Urothelium cell line (cell line): ENCODE results near the gene PODN.
A peak's percentile ranks its signal among the peaks of the same experiment; 100 is the strongest.

Experiments used
- DNase-seq: peaks from one replicate; pipeline ENCODE4 v3.0.0; 2011; ENCODE audit warnings: low spot score, mixed read lengths
- FAIRE-seq: peaks from 2 replicates; lab custom pipeline; 2011; peaks lifted over from hg19 to GRCh38; lab: Jason Lieb, UNC

Gene PODN

GRCh38 chr1:53112861-53113260, 50.8 kb downstream of the PODN start:
- DNase-seq (no peak), FAIRE-seq (no peak)

DNA sequence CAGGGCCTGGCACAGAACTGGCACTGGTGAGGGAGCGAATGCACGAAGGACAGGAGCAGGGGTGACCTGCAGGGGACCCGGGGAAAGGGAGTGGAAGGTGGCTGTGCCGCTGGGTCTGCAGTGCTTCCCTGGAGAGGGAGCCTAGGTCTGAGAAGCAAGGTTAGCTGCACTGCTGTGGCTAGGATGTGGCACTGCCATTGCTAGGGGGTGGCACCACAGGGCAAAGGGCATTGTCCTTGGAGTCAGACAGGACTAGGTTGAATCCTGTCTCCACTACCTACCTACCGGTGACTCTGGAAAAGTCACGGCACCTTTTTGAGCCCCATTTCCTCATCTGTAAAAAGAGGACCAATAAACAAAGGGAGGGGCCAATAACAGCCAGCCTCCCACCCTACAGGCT, 52.1 kb downstream of the PODN start:
- FAIRE-seq (no peak), DNase-seq (no peak)

DNA sequence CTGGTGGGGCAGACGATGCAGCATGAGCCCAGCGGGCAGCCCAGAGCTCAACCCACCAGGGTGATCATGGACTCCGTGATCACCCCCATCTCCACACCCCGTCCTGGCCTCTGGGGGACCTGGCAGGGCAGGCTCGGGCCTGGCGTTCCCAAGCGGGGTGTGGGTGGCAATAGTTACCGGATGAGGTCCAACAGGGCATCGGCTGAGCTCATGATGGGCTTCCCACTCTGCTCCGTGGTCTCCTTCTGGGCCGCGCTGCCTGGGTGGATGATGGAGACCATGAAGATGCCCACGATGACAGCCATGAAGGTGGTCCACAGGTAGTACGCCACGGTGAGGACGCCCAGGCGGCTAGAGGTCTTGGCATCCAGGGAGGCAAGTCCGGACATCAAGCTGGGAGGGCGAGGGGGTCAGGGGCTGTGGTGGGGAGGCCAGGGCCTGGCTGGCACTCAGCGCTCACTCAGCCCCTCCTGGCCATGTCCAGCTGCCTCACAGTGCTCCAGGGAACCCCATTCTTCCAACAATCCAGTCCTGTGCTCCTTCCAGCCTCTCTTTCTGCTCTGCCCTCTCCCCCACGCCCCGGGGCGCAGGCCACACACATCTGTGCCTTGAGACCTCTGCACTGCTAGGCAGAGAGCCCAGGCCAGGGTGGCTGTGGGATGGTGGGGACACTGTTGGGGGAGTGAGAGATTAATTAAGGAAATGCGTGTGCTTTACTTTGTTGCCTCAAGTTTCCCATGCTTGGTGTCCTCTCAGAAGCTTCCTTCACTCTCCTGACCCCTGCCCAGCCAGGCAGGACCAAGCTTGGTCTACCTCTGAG, 52.8 kb downstream of the PODN start:
- FAIRE-seq (no peak), DNase-seq (no peak)

- no peak for FAIRE-seq
- no peak for DNase-seq
Observed at GRCh38 chr1:53115403-53116306, 53.6 kb downstream of the PODN start.

DNA sequence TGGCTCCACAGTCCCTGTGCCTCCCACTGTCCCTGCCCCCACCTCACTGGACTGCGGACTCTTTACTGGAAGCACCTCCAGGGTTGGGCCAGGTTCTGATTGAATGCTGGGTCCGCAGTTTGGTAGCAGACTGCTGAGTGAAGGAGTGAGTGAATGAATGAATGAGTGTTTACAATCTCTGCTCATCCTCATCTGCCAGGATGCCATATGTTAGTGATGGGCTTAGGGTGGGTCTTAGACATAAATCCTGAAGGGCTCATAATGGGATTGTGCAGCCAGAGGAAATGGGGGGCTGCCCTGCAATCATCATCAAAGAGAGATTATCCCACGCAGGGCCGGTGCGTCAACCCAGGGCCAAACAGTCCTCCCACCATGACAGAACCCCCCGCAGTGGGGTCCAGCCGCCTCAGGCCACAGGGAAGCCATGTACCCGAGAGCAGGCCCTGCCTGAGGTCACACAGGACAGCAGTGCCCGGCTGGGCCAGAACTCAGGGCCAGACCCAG, 54.3 kb downstream of the PODN start:
- FAIRE-seq (no peak), DNase-seq (no peak)

GRCh38 chr1:53116933-53117600, 55.1 kb downstream of the PODN start:
- DNase-seq (no peak), FAIRE-seq (no peak)

DNA sequence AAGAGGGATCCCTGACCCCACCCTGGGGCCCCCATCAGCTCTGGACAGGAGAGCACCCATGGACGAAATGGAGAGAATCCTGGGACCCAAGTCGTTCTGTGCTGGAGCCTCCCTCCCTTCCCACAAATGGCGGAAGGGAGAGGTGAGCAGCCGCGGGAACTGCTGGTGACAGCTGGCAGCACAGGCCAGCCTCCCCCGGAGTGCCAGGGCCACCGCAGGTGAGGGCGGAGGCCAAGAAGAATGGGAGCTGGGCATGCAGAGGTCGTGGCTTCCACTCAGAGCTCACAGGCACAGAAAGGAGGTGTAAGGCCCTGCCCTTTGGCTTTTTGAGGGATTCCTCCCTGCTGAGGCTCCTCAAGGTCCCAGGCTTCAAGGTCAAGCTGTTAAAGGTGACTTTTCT, 55.8 kb downstream of the PODN start:
- DNase-seq (no peak), FAIRE-seq (no peak)

- no peak for DNase-seq
Observed at GRCh38 chr1:53120659-53121058, 58.6 kb downstream of the PODN start.

DNA sequence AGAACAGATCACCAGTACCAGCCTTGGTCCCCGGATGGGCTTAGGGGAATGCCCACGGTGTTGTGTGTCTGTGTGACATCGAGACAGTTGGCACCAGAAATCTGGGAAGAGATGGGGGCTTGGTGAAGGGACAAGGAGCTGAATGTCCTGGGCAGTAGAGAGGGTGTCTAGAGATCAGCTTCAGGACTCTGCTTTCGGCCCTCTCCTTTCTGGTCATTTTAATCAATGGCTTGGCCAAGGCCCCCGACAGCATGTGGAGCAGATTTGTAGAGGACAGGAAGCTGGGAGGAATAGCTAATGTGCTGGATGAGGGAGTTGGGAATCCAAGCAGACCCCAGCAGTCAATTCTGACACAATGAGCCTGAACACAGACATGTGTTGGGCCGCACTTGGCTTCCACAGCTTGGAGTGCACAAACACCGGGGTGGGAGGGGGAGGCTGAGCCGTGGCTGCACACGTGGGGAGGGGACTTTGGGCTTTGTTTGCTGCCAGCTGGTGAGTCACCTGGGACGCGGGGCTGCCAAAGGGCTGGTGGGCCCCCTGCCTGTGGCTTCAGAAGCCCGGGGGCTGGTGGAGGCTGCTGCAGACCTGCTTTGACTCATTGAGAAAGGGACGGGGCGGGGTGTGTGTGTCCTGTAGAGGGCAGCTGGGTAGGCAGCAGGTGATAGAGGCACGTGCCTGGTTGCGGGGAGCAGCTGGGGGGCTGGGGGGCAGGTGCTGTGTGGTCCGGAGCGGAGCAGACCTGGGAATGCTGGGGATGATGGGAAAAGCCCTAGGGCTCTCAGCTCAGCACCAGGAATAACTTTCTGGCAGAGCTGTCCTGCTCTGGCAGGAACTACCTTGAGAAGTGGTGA, 59.5 kb downstream of the PODN start:
- DNase-seq, result peak; percentile 86
- peak; percentile 37 for FAIRE-seq

More at GRCh38 chr1:53120659-53121058, 58.6 kb downstream of the PODN start:
- no peak for FAIRE-seq

DNA sequence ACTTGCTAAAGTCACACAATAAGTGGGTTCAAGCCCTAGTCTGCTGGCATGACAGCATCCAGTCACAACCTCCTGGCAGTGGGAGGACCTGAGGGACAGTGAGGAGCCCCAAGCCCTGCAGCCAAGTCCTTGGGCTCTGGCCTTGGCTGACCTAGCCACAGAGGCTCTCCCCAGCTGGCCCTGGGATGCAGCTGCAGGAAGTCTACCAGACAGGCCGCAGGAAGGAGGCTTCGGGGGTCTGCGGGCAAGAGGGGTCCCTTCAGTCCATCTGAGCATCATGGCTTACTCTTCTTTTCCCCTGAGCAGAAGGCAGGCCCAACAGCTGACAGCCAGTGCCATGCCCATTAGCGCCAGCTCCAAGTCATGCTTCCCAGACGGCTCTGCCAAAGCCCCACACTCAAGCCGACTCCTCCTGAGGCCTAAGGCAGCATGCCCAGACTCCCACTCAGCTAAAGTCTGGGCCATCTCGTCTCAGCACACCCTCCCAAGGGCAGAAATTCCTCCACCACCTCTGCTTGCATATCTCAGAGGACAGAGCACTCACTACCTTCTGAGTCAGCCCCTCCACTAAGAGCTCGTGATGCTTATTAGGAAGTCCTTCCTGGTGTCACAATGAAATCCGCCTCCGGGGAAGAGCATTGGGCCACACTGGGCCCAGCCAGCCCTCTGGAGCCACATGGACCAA, 60.3 kb downstream of the PODN start:
- FAIRE-seq (peak; percentile 55), DNase-seq (peak; percentile 40)

- DNase-seq (no peak), FAIRE-seq (no peak)
Observed at GRCh38 chr1:53122961-53123413, 61.0 kb downstream of the PODN start.

DNA sequence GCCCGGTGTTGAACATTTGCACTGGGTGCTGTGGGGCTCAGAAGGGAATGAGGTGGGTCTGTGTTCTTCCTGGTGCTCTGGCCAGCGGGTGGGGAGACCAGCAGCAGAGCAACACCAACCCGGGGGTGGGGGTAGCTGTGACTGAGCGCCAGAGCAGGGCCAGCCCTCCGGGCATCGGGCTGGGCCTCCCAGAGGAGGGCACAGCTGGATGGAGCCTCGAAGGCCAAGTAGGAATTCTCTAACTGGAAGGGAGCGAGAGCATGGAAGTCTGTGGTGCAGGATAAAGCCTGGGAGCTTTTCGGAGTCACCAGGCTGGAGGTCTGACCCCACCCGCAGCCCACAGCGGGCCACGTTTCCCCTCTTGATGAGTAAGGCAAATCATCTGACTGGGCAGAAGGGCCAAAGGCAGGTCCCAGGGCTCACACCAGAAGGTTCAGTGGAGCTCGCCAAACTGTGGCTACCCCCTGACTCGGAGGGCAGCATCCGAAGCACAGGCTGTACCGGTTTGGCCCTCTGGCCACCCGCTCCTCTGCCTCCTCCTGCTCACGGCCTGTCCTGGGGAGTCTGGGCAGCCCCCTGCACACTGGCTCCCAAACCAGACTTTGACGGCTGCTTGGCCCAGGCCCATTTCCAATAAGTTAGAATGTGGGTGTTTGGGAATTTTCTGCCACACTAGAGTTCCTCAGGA, 61.6 kb downstream of the PODN start:
- DNase-seq (no peak), FAIRE-seq (no peak)

- no peak for FAIRE-seq
- DNase-seq, result no peak
Observed at GRCh38 chr1:53125122-53125521, 63.1 kb downstream of the PODN start.

DNA sequence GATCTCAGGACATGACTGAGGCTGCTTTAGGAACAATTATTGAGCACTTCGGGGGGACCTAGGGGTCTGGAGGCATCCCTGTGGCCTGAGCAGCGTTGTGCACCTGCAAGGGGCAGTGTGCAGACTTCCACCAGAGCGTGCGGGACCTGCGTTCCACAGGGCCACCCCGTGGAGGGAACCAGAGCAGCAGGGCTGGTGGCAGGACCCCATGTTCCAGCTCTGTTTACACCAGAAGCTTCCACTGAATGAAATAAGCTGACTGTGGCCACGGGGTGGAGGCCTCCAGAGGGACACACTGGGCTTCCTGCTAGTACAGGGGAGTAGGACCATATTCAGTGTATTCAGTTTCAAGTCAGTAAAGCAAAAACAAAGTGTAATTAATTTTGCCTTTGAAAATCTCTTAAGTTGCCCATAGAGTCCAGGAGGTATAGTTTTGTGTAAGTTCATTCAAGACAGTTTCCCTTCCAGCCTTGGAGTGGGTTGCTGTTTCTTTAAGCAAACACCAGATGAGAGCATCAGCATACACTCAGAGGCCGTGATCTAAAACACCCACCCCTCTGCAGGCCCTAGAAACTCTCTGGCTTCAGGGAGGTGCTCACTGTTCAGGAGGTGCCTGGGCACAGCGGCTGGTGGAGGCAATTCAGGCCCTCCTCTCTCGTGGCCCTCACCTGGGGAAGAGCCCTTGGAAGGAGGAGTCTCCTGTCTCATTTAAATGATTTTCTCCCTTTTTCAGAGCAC, 63.8 kb downstream of the PODN start:
- FAIRE-seq (no peak), DNase-seq (no peak)

- FAIRE-seq (no peak), DNase-seq (no peak)
Observed at GRCh38 chr1:53126495-53126894, 64.5 kb downstream of the PODN start.

DNA sequence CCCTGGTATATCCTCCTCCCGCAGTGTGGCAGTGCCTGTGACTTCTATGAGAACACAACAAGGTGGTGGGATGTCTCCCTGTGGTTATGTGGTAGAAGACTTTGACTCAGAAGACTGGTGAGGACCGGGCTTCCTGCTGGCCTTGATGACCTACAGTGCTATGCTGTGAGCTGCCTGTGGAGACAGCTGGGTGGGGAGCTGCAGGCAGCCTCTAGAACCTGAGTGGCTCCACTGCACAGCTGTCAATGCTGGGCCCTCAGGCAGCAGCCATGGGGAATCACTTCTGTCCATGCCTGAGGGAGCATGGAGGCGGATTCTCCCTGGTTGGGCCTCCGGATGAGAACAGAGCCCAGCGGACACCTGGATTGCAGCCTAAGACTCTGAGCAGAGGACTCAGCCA, 65.5 kb downstream of the PODN start:
- DNase-seq (no peak), FAIRE-seq (no peak)

- no peak for DNase-seq
- no peak for FAIRE-seq
Observed at GRCh38 chr1:53128401-53128800, 66.4 kb downstream of the PODN start.

DNA sequence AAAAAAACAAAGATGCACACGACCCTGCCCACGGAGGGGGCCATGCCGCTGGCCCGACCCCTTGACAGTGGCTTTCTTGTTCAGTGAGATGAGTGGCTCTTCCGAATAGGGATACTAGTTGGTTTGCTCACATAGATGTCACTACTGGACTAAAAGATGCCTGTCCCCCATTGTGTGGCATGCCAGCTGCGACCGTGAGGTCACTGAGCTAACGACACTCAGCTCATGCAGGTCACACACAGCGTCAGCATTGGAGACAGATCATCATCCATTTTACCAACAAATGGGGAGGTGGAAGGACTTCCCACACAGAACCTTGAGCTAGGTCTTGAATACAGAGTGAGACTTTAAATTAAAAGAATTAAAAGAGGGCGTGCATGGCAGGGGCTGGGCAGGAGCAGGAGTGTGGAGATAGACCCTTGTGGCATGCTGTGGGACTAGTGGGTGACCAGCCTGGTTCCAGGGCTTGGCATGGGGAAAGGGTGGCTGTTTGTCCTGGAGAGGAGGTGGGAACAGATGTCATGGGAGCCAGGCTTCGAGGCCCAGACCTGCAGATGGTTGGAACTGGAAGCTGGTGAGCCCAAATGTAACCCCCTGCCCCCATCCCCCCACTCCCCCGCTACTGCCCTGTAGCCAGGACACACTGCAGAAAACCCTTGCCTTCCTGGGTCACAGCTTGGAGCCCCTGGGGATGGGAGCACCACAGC, 68.0 kb downstream of the PODN start:
- DNase-seq, result no peak
- no peak for FAIRE-seq
